Keratinocyte (primary cell): Measurements from ENCODE around the gene GPX4. TPM values are rescaled to one million over a fixed set of nuclear protein-coding genes. Genes with fewer than 3 reads are reported as not detected.

ENCODE experiments used
- DNase-seq: peaks from one replicate; pipeline ENCODE4 v3.0.0-alpha.2; 2011; ENCODE audit warnings: low read depth, missing footprints, low spot score
- FAIRE-seq: peaks from 2 replicates; lab custom pipeline; 2011; peaks lifted over from hg19 to GRCh38; lab: Jason Lieb, UNC
- H2AFZ ChIP-seq: 2 replicates; pipeline ENCODE4 v1.6.0; 2012; ENCODE audit warnings: low read length, control low read depth, inconsistent platforms; ENCODE audit not compliant: control insufficient read depth
- H3K27ac ChIP-seq: 2 replicates; pipeline ENCODE4 v1.5.1; 2011; ENCODE audit warnings: low read length; ENCODE audit not compliant: control insufficient read depth, insufficient read depth
- H3K27me3 ChIP-seq: 3 replicates; pipeline ENCODE4 v1.6.0; 2011; ENCODE audit warnings: low read length; ENCODE audit not compliant: control insufficient read depth, insufficient read depth; ENCODE audit errors: extremely low read depth
- H3K36me3 ChIP-seq, 2 experiments: 2 replicates in 1 of 2; 3 replicates in 1 of 2; pipeline ENCODE4 v1.5.1; 2011; ENCODE audit warnings: low read length in 2 of 2, mild to moderate bottlenecking in 1 of 2; ENCODE audit not compliant: control insufficient read depth in 2 of 2, insufficient read depth in 2 of 2; ENCODE audit errors: extremely low read depth in 1 of 2
- H3K4me1 ChIP-seq: 3 replicates; pipeline ENCODE4 v1.5.1; 2011; ENCODE audit warnings: low read length; ENCODE audit not compliant: control insufficient read depth, insufficient read depth; ENCODE audit errors: extremely low read depth
- H3K4me2 ChIP-seq: 3 replicates; pipeline ENCODE4 v1.6.0; 2011; ENCODE audit warnings: low read depth, low read length; ENCODE audit not compliant: control insufficient read depth, insufficient read depth; ENCODE audit errors: extremely low read depth
- H3K4me3 ChIP-seq, 3 experiments: fragments of 200-600 bp in 1 of 3; sonication (generic) in 1 of 3; 2 replicates in 2 of 3; 3 replicates in 1 of 3; pipeline ENCODE4 v1.5.1; 2011 to 2016; ENCODE audit warnings: low read length in 3 of 3, mild to moderate bottlenecking in 3 of 3, control low read depth in 2 of 3, inconsistent platforms in 1 of 3, low read depth in 1 of 3, mixed read lengths in 1 of 3, mixed run types in 1 of 3, moderate library complexity in 1 of 3; ENCODE audit not compliant: control insufficient read depth in 2 of 3, insufficient read depth in 2 of 3; ENCODE audit errors: extremely low read depth in 1 of 3
- H3K79me2 ChIP-seq: 2 replicates; pipeline ENCODE4 v1.6.0; 2012; ENCODE audit warnings: low read length; ENCODE audit not compliant: control insufficient read depth, insufficient read depth
- H3K9ac ChIP-seq: 3 replicates; pipeline ENCODE4 v1.6.0; 2011; ENCODE audit warnings: low read length; ENCODE audit not compliant: control insufficient read depth, insufficient read depth; ENCODE audit errors: extremely low read depth
- H3K9me1 ChIP-seq: 3 replicates; pipeline ENCODE4 v1.6.0; 2011; ENCODE audit warnings: low read length; ENCODE audit not compliant: control insufficient read depth, insufficient read depth; ENCODE audit errors: extremely low read depth
- H3K9me3 ChIP-seq: 2 replicates; pipeline ENCODE4 v1.5.1; 2012; ENCODE audit warnings: low read depth, low read length; ENCODE audit not compliant: control insufficient read depth
- H4K20me1 ChIP-seq: 3 replicates; pipeline ENCODE4 v1.6.0; 2011; ENCODE audit warnings: low read length; ENCODE audit not compliant: control insufficient read depth, insufficient read depth; ENCODE audit errors: extremely low read depth
- CTCF ChIP-seq, 3 experiments: IDR thresholded peaks in 1 of 3; conservative IDR thresholded peaks in 1 of 3; optimal IDR thresholded peaks in 1 of 3; 2 replicates in 2 of 3; 3 replicates in 1 of 3; pipeline versions ENCODE3 to v1.5.1; 2011; ENCODE audit warnings: low read length in 3 of 3, mild to moderate bottlenecking in 3 of 3, moderate library complexity in 2 of 3, control low read depth in 1 of 3, inconsistent platforms in 1 of 3; ENCODE audit not compliant: insufficient read depth in 2 of 3; ENCODE audit errors: extremely low read depth in 1 of 3
- EZH2 ChIP-seq: IDR thresholded peaks from one replicate; pipeline ENCODE4 v1.6.1; 2012; ENCODE audit warnings: inconsistent platforms, mild to moderate bottlenecking, low read length, moderate library complexity
- dilution Hi-C: fragments of 300-500 bp; cut with MboI; formaldehyde crosslinking; loops from one replicate; pipeline ENCODE4 v1.7.0; 2020; ENCODE audit warnings: low sequenced_read_pairs; ENCODE audit not compliant: extremely low pct_ligation_motif_present
- polyA plus RNA-seq, 5 experiments: library from polyadenylated mRNA; depleted of rRNA in 3 of 5; stranded (reverse) in 3 of 5; stranded (forward) in 1 of 5; unstranded in 1 of 5; fragments of >200 nt; gene quantifications; 1 replicate in 1 of 5; 2 replicates in 3 of 5; 3 replicates in 1 of 5; pipeline versions ENCODE4 v1.2.1 to v1.2.3, GENCODE V29; 2011 to 2012; ENCODE audit warnings: missing spikeins in 2 of 5, low read depth in 1 of 5, low replicate concordance in 1 of 5

The GPX4 gene
- polyA plus RNA-seq, 1 donor (not counting 4 experiments of a cell fraction or from before 2014, with no cell fraction given) = 193 TPM

- H3K27ac ChIP-seq = no peak overlapping the region
- no peaks in the 10 kb centered on the region for H4K20me1 ChIP-seq
- H3K4me2 ChIP-seq = no peak overlapping the region
- FAIRE-seq (no peak), DNase-seq (no peak)
- no peaks in the 10 kb centered on the region for H3K9me1 ChIP-seq
- peaks cover 24% of the 10 kb centered on the region for H3K4me1 ChIP-seq
- dilution Hi-C loops = no loop called here
- no peak overlapping the region for H3K9ac ChIP-seq
- TF ChIP-seq CTCF (optimal IDR thresholded peaks at IDR 0.05 in 1 of 3, IDR thresholded peaks at IDR 0.05 in 1 of 3, conservative IDR thresholded peaks at IDR 0.05 in 1 of 3; ENCODE audit: extremely low read depth in 1 of 3, insufficient read depth in 2 of 3, low read length in 3 of 3) (no peak), EZH2 (no peak)
- H3K79me2 ChIP-seq = no peaks in the 10 kb centered on the region
- H3K36me3 ChIP-seq = no peaks in the 10 kb centered on the region
- no peaks in the 10 kb centered on the region for H3K9me3 ChIP-seq
- H2AFZ ChIP-seq = no peak overlapping the region
- peaks cover 20% of the 10 kb centered on the region for H3K27me3 ChIP-seq
- no peak overlapping the region for H3K4me3 ChIP-seq
These were observed 35.5 kb upstream of the GPX4 start for GRCh38 chr19:1068009-1069001.

- H3K27ac ChIP-seq = no peak overlapping the region
- peaks cover 20% of the 10 kb centered on the region for H3K27me3 ChIP-seq
- FAIRE-seq = no peak
- no peak for DNase-seq
- dilution Hi-C loops = no loop called here
- no peak overlapping the region for H3K4me3 ChIP-seq
- no peak overlapping the region for H3K4me2 ChIP-seq
- H3K79me2 ChIP-seq = no peaks in the 10 kb centered on the region
- H3K9ac ChIP-seq = no peak overlapping the region
- no peaks in the 10 kb centered on the region for H4K20me1 ChIP-seq
- TF ChIP-seq EZH2 (no peak), CTCF (optimal IDR thresholded peaks at IDR 0.05 in 1 of 3, IDR thresholded peaks at IDR 0.05 in 1 of 3, conservative IDR thresholded peaks at IDR 0.05 in 1 of 3; ENCODE audit: extremely low read depth in 1 of 3, insufficient read depth in 2 of 3, low read length in 3 of 3) (no peak)
- no peaks in the 10 kb centered on the region for H3K36me3 ChIP-seq
- no peaks in the 10 kb centered on the region for H3K9me3 ChIP-seq
- no peak overlapping the region for H2AFZ ChIP-seq
- peaks cover 24% of the 10 kb centered on the region for H3K4me1 ChIP-seq
- H3K9me1 ChIP-seq = no peaks in the 10 kb centered on the region
These were observed 34.6 kb upstream of the GPX4 start for GRCh38 chr19:1069009-1069779.
